Hepatocyte (in vitro differentiated cells): ENCODE measurements around the gene ANAPC15. TPM values are rescaled to one million over a fixed set of nuclear protein-coding genes. Genes with fewer than 3 reads are reported as not detected.
A peak's percentile ranks its signal among the peaks of the same experiment; 100 is the strongest.

Source experiments
- DNase-seq: peaks from one replicate; pipeline ENCODE4 v3.0.0-alpha.2; 2016; ENCODE audit warnings: low spot score
- H2AFZ ChIP-seq: fragments of 200-600 bp; sonication (generic); 2 replicates; pipeline ENCODE4 v1.6.0; 2016; ENCODE audit warnings: antibody characterized with exemption, mild to moderate bottlenecking
- H3K27ac ChIP-seq: fragments of 200-600 bp; sonication (generic); 2 replicates; pipeline ENCODE4 v1.5.1; 2016; ENCODE audit warnings: mild to moderate bottlenecking
- H3K27me3 ChIP-seq: fragments of 200-600 bp; sonication (generic); 2 replicates; pipeline ENCODE4 v1.6.1; 2016
- H3K36me3 ChIP-seq: fragments of 200-600 bp; sonication (generic); replicated peaks from 2 replicates; pipeline ENCODE4 v1.5.1; 2016; ENCODE audit warnings: low read depth; ENCODE audit not compliant: insufficient read depth
- H3K4me1 ChIP-seq: fragments of 200-600 bp; sonication (generic); 2 replicates; pipeline ENCODE4 v1.5.1; 2016; ENCODE audit warnings: mild to moderate bottlenecking, moderate library complexity; ENCODE audit not compliant: insufficient read depth
- H3K4me2 ChIP-seq: fragments of 200-600 bp; sonication (generic); 2 replicates; pipeline ENCODE4 v1.6.0; 2016
- H3K4me3 ChIP-seq: fragments of 200-600 bp; sonication (generic); 2 replicates; pipeline ENCODE4 v1.5.1; 2016; ENCODE audit warnings: mild to moderate bottlenecking
- H3K79me2 ChIP-seq: fragments of 200-600 bp; sonication (generic); 2 replicates; pipeline ENCODE4 v1.6.0; 2017; ENCODE audit warnings: mild to moderate bottlenecking
- H3K9me2 ChIP-seq: fragments of 200-600 bp; sonication (generic); replicated peaks from 2 replicates; pipeline ENCODE4 v1.6.0; 2017; ENCODE audit warnings: mild to moderate bottlenecking; ENCODE audit not compliant: insufficient read depth
- H3K9me3 ChIP-seq: fragments of 200-600 bp; sonication (generic); 2 replicates; pipeline ENCODE4 v1.5.1; 2016; ENCODE audit warnings: low read depth, mild to moderate bottlenecking
- H4K20me1 ChIP-seq: fragments of 200-600 bp; sonication (generic); 2 replicates; pipeline ENCODE4 v1.6.0; 2016; ENCODE audit warnings: mild to moderate bottlenecking; ENCODE audit not compliant: insufficient read depth, poor library complexity, severe bottlenecking
- EZH2 ChIP-seq: fragments of 200-600 bp; sonication (generic); IDR thresholded peaks from 2 replicates; pipeline ENCODE4 v1.6.1; 2016; ENCODE audit warnings: antibody characterized with exemption, mild to moderate bottlenecking, borderline replicate concordance
- EZH2phosphoT487 ChIP-seq: fragments of 200-600 bp; sonication (generic); IDR thresholded peaks from one replicate; pipeline ENCODE4 v1.6.1; 2018; ENCODE audit warnings: antibody characterized with exemption, mild to moderate bottlenecking, low read depth, moderate library complexity; ENCODE audit not compliant: unreplicated experiment, severe bottlenecking
- WGBS: methylation state at CpG from one replicate; pipeline ENCODE4 v1.1.6; 2016; ENCODE audit warnings: low lambda C conversion rate; ENCODE audit errors: missing lambda C conversion rate; 5-methylcytosine and 5-hydroxymethylcytosine counted together
- polyA plus RNA-seq: library from polyadenylated mRNA; unstranded; fragments of >200 nt; fragmentation: Nextera tagmentation; extraction: Ambion mirVana; gene quantifications from 2 replicates; pipeline ENCODE4 v1.2.1, GENCODE V29; 2016
- total RNA-seq: library from RNA; depleted of rRNA; stranded (reverse); fragments of >200 nt; gene quantifications from 2 replicates; pipeline ENCODE4 v1.2.3, GENCODE V29; 2014
- TF ChIP-seq, protein P1 (sequence below): fragments of 200-600 bp; sonication (generic); IDR thresholded peaks from 2 replicates; pipeline ENCODE4 v1.5.1; 2016; ENCODE audit warnings: antibody characterized with exemption, mild to moderate bottlenecking; ENCODE audit not compliant: poor library complexity

The ANAPC15 gene
- total and polyA plus RNA-seq, 2 experiments from 2014 or later = 17.6 to 42.5 TPM

DNA sequence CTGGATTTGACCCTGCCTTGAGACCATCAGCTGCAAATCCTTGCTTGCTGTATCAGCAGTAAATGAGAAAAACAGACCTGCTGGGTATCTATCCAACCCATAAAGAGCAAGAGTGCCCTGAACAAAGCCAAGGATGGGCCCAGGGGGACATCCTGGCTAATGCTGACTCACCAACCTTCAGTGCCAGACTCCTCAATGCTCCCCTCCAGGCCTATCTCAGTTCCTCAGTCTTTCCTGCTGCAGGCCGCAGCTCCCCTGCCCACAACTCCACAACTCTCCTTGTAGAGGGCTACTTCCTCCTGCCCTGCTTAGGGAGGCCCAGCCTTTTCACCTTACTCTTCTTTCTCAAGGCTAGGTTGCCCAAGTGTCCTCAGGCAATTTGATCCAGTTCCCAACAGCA lies 12.0 kb downstream of the ANAPC15 start:
- H4K20me1 ChIP-seq = no peaks in the 10 kb centered on the region
- H3K27me3 ChIP-seq = no peaks in the 10 kb centered on the region
- no peak overlapping the region for H3K27ac ChIP-seq
- no peak for DNase-seq
- peaks cover 22% of the 10 kb centered on the region for H3K4me1 ChIP-seq
- peak overlapping the region; percentile 25 for H3K4me2 ChIP-seq
- peaks cover 37% of the 10 kb centered on the region for H3K79me2 ChIP-seq
- H3K9me2 ChIP-seq = no peaks in the 10 kb centered on the region
- WGBS = 100% methylated on average over 1 of the region's 1 CpG
- TF ChIP-seq, protein P1, sequence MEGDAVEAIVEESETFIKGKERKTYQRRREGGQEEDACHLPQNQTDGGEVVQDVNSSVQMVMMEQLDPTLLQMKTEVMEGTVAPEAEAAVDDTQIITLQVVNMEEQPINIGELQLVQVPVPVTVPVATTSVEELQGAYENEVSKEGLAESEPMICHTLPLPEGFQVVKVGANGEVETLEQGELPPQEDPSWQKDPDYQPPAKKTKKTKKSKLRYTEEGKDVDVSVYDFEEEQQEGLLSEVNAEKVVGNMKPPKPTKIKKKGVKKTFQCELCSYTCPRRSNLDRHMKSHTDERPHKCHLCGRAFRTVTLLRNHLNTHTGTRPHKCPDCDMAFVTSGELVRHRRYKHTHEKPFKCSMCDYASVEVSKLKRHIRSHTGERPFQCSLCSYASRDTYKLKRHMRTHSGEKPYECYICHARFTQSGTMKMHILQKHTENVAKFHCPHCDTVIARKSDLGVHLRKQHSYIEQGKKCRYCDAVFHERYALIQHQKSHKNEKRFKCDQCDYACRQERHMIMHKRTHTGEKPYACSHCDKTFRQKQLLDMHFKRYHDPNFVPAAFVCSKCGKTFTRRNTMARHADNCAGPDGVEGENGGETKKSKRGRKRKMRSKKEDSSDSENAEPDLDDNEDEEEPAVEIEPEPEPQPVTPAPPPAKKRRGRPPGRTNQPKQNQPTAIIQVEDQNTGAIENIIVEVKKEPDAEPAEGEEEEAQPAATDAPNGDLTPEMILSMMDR = no peak
- TF ChIP-seq EZH2phosphoT487 (no peak), EZH2 (no peak)
- H3K36me3 ChIP-seq = no peaks in the 10 kb centered on the region
- no peak overlapping the region for H2AFZ ChIP-seq
- H3K4me3 ChIP-seq = no peak overlapping the region
- H3K9me3 ChIP-seq = no peaks in the 10 kb centered on the region

DNA sequence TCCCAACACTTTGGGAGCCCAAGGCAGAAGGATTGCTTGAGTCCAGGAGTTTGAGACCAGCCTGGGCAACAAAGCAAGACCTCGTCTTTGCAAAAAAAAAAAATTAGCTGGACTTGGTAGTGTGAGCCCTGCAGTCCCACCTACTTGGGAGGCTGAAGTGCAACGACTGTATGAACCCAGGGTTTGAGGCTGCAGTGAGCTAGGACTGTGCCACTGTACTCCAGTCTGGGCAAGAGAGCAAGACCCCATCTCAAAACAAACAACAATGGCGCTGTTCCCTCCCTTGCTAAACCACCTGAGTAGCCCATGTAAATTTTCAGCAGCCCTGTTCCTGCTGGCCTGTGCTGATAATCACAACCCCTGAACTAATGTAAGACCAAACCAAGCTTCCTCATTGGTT lies 12.5 kb downstream of the ANAPC15 start:
- peak overlapping the region; percentile 25 for H3K4me2 ChIP-seq
- TF ChIP-seq, protein P1 = no peak
- no peak overlapping the region for H3K4me3 ChIP-seq
- H3K36me3 ChIP-seq = no peaks in the 10 kb centered on the region
- peaks cover 22% of the 10 kb centered on the region for H3K4me1 ChIP-seq
- H3K27me3 ChIP-seq = no peaks in the 10 kb centered on the region
- H3K9me3 ChIP-seq = no peaks in the 10 kb centered on the region
- H3K79me2 ChIP-seq = peaks cover 37% of the 10 kb centered on the region
- H4K20me1 ChIP-seq = no peaks in the 10 kb centered on the region
- no peaks in the 10 kb centered on the region for H3K9me2 ChIP-seq
- no peak overlapping the region for H3K27ac ChIP-seq
- 94% methylated on average over 3 of the region's 3 CpGs for WGBS
- DNase-seq = no peak
- H2AFZ ChIP-seq = no peak overlapping the region

DNA sequence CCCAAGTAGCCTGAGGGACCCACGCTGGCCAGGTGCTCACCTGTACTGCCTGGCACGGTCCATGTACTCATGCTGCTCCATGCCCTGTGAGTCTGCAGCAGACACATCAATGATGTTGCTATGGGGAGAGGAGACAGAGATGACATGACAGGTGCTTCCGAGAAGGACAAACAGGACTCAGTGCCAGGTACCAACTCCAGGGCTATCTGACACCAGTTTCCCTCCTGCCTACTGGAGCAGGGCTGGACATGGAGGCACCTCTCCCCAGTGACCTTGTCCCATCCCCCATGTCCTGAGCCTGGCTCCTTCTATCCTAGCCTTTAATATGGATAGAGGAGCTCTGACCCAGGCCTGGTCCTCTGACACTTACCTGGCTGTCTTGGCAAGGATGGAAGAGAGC lies 13.8 kb downstream of the ANAPC15 start:
- Histone ChIP-seq H2AFZ (no peak overlapping the region), H3K4me3 (no peak overlapping the region), H3K9me2 (no peaks in the 10 kb centered on the region), H3K4me1 (peaks cover 20% of the 10 kb centered on the region), H3K36me3 (no peaks in the 10 kb centered on the region), H4K20me1 (no peaks in the 10 kb centered on the region), H3K27me3 (no peaks in the 10 kb centered on the region), H3K4me2 (no peak overlapping the region), H3K27ac (no peak overlapping the region), H3K79me2 (peaks cover 37% of the 10 kb centered on the region), H3K9me3 (no peaks in the 10 kb centered on the region)
- TF ChIP-seq EZH2phosphoT487 = no peak
- TF ChIP-seq, protein P1 = no peak
- TF ChIP-seq EZH2 = no peak
- WGBS = 98% methylated on average over 3 of the region's 3 CpGs
- no peak for DNase-seq

DNA sequence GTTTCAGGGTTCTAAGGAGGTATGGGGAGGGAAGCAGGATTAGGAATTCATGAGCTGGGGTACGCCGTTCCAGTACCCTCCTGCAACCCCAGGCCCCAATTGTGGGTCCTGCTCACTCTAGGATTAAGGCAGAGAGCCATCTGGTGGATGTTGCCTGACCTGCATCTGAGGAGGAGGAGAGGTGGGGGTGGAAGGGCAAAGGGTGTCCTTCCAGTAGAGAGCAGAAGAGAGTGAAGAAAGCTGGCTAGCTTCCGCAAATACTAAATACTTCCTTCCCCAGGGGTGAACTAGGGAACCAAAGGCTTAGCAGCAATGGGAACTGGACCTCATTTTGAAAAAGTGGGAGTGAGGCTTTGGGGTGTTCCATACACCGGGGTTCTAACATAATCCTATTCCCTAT lies 21.2 kb downstream of the ANAPC15 start:
- H3K79me2 ChIP-seq = peaks cover 4% of the 10 kb centered on the region
- TF ChIP-seq, protein P1 = peak; percentile 88
- TF ChIP-seq EZH2phosphoT487 = no peak
- H3K4me2 ChIP-seq = no peak overlapping the region
- no peaks in the 10 kb centered on the region for H4K20me1 ChIP-seq
- H3K27me3 ChIP-seq = no peaks in the 10 kb centered on the region
- no peaks in the 10 kb centered on the region for H3K36me3 ChIP-seq
- no peak overlapping the region for H3K4me3 ChIP-seq
- H2AFZ ChIP-seq = no peak overlapping the region
- WGBS = 42% methylated on average over 4 of the region's 4 CpGs
- no peaks in the 10 kb centered on the region for H3K4me1 ChIP-seq
- H3K9me2 ChIP-seq = no peaks in the 10 kb centered on the region
- peak overlapping the region; percentile 55 for H3K27ac ChIP-seq
- no peaks in the 10 kb centered on the region for H3K9me3 ChIP-seq
- DNase-seq = peak; percentile 82
